RPMI7951 (cell line): Measurements from ENCODE around the gene NONO. TPM values are rescaled to one million over a fixed set of nuclear protein-coding genes. Genes with fewer than 3 reads are reported as not detected.
"Not testable (repeated sequence)": the region's sequence is repeated elsewhere in the genome, so short reads cannot be mapped to it uniquely, and the experiment has no call there.

ENCODE experiments used
- DNase-seq: peaks from one replicate; pipeline ENCODE4 v3.0.0-alpha.2; 2012; ENCODE audit warnings: low read depth
- total RNA-seq: library from RNA; depleted of rRNA; stranded (reverse); fragments of >200 nt; shearing (Covaris generic); gene quantifications from 2 replicates; pipeline ENCODE4 v1.2.3, GENCODE V29; 2014

The NONO gene
- total RNA-seq, 1 experiment from 2014 or later = 489 TPM

- DNase-seq = peak; percentile 67
Observed at GRCh38 chrX:71282514-71283402, 677 bp upstream of the NONO start.

DNA sequence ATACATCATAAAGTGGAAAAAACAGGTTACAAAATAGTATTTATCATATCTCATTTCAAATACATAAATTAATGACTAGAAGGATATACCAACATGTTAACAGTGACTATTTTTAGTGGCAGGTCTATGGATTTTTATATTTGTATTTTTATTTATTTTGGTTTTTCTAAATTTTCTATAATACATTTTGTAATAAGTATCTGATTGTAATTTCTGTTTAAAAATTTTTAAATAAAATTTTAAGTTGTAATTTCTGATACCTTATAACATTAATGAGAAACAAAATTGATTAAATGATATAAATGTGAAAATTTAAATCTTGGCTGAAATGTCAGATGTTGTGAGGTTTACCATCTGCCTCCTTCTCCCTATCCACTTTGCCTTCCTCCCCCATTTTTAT lies 2.5 kb downstream of the NONO start:
- no peak for DNase-seq

GRCh38 chrX:71291381-71291780 lies 7.9 kb downstream of the NONO start:
- no peak for DNase-seq

GRCh38 chrX:71292669-71293365 lies 9.4 kb downstream of the NONO start:
- DNase-seq = peak; percentile 57

DNA sequence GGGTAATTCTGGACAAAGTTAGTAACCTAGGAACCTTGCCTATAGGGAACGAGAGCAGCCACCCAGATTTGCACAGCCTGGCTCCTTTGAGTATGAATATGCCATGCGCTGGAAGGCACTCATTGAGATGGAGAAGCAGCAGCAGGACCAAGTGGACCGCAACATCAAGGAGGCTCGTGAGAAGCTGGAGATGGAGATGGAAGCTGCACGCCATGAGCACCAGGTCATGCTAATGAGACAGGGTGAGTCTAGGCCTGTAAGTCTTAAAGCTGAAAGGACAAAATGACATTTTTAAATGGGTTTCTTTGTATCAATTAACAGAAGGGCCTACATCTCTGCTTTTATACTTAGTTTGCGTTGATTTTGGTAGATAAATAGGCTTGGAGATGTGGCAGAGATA lies 13.4 kb downstream of the NONO start:
- DNase-seq = no peak

- no peak for DNase-seq
Observed at GRCh38 chrX:71298119-71298518, 14.7 kb downstream of the NONO start.

- DNase-seq = not testable (repeated sequence)
Observed at GRCh38 chrX:71300064-71300463, 16.6 kb downstream of the NONO start.

DNA sequence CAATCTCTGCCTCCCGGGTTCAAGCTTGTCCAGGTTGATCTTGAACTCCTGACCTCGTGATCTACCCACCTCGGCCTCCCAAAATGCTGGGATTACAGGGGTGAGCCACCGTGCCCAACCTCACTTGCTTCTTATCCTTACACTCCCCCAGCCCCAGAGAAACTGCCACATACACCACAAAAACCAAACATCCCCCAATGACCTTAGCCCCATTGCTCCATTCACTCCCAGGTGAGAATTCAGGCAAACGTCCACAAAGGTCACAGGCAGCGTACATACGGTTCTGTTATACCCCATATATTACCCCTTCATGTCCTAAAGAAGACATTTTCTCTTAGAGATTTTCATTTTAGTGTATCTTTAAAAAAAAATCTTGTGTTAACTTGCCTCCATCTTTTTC lies 17.1 kb downstream of the NONO start:
- not testable (repeated sequence) for DNase-seq

- DNase-seq = peak; percentile 76
Observed at GRCh38 chrX:71301195-71301924, 17.9 kb downstream of the NONO start, which contains the start of gene ITGB1BP2. Gene ITGB1BP2, plus strand, starts transcription at chrX:71301750. Its CDS starts 57 bp downstream, at chrX:71301807.

GRCh38 chrX:71302461-71303213 lies 19.2 kb downstream of the NONO start:
- peak; percentile 31 for DNase-seq

GRCh38 chrX:71304561-71304960 lies 21.1 kb downstream of the NONO start:
- DNase-seq = no peak

DNA sequence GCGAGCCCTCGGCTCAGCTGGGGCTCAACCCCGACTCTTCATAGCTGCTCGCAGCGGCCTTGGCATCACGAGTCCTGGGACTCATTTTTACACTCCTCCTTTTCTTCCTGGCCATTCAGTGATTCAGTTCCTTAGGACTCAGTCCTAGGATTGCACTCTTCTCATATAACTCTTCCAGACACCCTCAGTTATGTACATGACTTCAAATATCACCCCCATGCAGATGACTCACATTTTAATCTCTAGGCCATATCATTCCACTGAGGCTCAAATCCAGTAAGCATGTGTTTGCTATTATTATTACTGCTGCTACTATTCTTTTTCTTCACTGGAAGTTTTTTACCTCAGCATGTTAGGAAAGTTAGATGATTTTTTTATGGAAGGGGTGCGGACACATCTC lies 32.5 kb downstream of the NONO start:
- no peak for DNase-seq

DNA sequence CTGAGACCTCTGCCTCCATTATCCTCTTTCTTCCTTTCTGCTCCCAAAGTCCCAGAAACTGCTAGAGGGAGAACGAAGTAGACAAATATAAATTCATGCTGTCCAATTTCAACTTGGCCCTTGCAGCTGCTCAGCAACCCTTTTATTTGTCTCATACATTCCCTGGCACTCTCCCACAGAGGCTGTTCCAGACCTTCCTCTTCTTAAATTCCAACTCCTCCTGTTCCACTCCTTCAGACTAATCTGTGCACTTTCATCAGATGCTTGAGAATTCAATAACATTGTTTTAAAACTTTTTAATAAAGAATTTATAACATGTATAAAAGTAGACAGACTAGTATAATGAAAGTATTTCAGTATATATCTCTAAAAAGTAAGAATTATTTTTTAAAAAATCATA lies 33.5 kb downstream of the NONO start:
- DNase-seq = not testable (repeated sequence)

DNA sequence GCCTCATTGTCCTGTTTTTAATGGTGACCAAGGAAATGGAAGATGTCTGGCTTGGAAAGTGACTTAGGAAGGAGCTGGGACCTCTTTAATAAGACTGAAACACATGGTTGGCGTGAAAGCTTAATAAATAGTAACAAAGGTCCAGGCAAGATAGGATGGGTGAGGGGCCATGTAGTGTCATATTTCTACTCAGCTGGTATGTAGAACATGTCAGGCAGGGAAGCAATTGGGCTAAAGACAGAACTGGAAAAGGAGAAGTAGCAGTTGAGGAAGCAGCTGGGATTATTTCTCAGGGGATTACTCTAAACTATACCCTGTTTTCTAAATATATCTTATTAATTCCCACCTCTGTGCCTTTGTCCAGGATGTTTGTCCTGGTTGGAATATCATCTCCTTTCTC lies 36.7 kb downstream of the NONO start:
- DNase-seq = no peak

DNA sequence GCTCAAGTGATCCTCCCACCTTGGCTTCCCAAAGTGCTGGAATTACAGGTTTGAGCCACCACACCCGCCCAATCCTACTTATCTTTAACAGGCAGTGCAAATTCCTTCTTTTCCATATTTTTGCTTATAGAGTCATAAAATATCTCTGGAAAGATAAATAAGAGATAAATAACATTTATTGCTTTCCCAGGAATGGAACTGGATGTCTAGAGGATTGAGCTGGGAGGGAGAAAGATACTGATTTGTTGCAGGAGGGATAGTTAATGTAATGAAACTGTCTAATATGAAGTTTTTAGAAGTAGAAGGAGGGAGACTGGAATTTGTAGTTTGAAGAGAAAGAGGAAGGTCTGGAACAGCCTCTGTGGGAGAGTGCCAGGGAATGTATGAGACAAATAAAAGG lies 38.3 kb downstream of the NONO start:
- DNase-seq = no peak

DNA sequence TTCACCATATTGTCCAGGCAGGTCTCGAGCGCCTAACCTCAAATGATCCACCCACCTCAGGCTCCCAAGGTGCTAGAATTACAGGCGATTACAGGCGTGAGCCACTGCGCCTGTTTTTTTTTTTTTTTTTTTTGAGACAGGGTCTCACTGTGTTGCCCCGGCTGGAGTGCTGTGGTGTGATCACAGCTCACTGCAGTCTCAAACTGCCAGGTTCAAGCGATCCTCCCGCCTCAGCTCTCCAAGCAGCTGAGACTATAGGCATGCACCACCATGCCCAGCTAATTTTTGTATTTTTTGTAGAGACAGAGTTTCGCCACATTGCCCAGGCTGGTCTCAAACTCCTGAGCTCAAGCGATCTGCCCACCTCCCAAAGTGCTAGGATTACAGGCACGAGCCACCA lies 41.0 kb downstream of the NONO start:
- not testable (repeated sequence) for DNase-seq

- no peak for DNase-seq
Observed at GRCh38 chrX:71326394-71326793, 43.0 kb downstream of the NONO start.

- DNase-seq = not testable (repeated sequence)
Observed at GRCh38 chrX:71349151-71349665, 65.8 kb downstream of the NONO start.

GRCh38 chrX:71349867-71350266 lies 66.4 kb downstream of the NONO start:
- DNase-seq = not testable (repeated sequence)
